Activated gamma-delta T cell treated with anti-CD3 and anti-CD28 coated beads, Interleukin-2, amount 50 U/mL, for 16 hours (primary cell): ENCODE measurements around the gene PYGO2.
A peak's percentile ranks its signal among the peaks of the same experiment; 100 is the strongest.

Experiments used
- DNase-seq: peaks from one replicate; pipeline ENCODE4 v3.0.0-alpha.2; 2020; ENCODE audit warnings: low read depth

The PYGO2 gene

GRCh38 chr1:154943649-154944400 is 17.8 kb downstream of the PYGO2 start:
- no peak for DNase-seq

DNA sequence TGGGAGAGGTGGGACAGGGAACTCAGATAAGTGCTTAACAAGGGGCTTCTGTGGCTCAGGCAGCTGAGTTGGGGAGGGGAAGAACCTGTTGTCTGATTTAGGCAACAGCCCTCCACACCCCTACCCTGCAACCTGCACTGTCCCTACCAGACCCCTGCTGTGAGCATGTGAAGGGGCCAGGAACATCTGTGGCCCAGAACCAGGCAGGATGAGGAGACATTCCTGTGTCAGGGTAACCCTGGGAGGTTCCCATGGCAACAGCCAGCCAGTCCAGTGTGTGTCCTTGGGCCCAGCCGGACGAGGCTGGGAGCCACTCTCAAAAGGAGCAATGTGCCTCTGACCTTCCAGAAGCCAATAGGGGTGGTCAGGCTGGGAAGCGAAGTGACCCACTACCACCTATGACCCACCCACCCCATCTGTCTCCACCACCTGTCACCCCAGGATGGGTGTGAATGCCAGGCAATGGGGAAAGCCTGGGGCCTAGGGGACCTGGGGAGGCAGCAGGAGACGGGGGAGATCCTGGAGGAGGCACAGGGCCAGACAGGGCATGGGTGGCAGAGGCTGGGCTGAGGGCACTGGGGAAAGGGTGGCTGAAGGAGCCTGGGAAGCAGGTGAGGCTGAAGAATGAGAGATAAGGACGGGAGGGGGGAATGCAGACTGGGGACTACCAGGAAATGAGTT is 20.1 kb downstream of the PYGO2 start:
- DNase-seq, result no peak

GRCh38 chr1:154940651-154941194 is 20.9 kb downstream of the PYGO2 start:
- DNase-seq, result no peak

- no peak for DNase-seq
Measured at GRCh38 chr1:154940213-154940560, 21.4 kb downstream of the PYGO2 start.

DNA sequence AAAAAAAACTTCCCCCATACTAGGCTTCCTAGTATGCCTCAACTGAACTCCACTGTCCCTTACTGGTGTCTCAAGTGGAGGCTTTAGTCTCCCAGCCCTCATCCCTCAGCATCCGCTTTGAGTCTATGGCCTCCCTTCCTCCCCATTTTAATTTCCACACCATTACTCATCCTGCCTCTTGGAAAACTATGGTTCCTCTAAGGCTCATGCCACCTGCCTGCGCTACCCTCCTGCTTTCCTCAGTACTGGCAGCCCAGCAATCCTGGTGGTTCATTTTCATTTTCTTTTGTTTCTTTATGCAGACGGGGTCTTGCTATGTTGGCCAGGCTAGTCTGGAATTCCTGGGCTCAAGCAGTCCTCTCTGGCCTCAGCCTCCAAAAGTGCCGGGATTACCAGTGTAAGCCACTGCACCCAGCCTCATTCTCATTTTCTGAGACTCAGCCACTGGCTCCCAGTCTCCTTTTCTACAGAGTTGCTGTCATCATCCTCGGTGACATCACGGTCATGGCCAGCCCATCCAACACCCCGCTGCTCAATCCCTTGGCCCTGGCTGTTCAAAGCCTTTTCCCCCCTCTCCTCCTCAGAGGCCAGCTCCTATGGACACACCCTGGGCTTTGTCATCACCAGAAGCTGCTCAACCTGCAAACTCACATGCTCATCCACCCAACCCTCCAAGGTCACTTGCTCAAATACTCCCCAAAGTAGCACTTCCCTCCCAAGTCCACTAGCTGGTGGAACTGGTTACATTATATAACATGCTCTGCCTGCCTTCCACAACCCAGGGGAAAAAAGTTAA is 22.8 kb downstream of the PYGO2 start:
- DNase-seq, result no peak

- no peak for DNase-seq
Measured at GRCh38 chr1:154937988-154938386, 23.6 kb downstream of the PYGO2 start.

- peak; percentile 80 for DNase-seq
Measured at GRCh38 chr1:154937085-154937987, 24.2 kb downstream of the PYGO2 start.

DNA sequence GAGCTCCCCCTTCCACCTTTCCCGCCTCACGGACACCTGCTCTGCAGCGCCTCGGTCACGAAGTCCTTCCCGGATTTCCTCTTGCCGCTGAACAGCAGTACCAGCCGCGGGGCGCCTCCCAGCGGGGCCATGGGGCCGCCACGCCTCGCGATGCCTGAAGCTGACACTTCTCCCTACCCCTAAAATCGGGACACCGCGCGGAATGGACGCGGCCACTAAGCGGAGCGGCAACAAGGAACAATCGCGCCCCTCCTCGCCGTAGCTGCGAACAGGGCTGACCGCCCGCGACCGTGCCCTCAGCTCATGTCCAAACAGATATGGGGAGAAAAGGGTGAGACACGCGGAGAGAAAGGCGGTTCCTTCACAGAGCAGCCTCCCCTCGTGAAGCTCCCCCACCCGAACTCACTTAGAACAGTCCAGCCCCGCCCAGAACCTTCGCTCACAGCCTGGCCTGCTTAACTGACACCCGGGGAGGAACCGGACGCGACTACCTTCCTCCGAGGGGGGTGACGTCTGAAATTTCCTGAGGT is 25.0 kb downstream of the PYGO2 start, which contains the start of gene PMVK:
Gene PMVK, minus strand, starts transcription at position 165 of the 530 bp plus-strand sequence. Its CDS starts 34 bp downstream, at position 131.
- peak; percentile 93 for DNase-seq

DNA sequence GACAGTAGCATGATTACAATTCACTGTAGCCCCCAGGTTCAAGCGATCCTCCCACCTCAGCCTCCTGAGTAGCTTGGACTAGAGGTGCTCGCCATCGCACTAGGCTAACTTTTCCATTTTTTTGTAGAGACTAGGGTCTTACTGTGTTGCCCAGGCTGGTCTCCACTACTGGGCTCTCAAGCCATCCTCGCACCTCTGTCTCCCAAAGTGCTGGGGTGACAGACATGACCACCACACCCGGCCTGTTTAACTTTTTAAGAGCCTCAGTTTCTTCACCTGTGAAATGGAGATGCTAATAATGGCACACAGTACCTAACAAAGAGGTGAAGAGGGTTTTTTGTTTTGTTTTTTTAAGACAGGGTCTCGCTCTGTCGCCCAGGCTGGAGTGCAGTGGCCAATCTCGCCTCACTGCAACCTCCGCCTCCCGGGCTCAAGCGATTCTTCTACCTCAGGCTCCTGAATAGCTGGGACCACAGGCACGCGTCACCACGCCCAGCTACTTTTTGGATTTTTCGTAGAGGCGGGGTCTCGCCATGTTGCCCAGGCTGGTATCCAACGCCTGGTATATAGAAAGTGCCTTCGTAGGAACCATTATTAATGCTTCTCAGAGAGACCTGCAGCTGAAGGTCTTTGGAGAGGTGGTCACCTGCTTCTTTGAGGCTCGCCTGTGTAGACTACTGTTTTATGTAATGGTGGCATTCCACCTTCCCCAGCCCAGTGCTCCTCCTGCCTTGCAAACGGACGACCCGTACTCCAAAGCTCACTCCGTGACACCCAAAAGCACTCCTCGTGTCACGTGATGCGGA is 25.6 kb downstream of the PYGO2 start:
- no peak for DNase-seq

- no peak for DNase-seq
Measured at GRCh38 chr1:154934358-154934948, 27.1 kb downstream of the PYGO2 start.

DNA sequence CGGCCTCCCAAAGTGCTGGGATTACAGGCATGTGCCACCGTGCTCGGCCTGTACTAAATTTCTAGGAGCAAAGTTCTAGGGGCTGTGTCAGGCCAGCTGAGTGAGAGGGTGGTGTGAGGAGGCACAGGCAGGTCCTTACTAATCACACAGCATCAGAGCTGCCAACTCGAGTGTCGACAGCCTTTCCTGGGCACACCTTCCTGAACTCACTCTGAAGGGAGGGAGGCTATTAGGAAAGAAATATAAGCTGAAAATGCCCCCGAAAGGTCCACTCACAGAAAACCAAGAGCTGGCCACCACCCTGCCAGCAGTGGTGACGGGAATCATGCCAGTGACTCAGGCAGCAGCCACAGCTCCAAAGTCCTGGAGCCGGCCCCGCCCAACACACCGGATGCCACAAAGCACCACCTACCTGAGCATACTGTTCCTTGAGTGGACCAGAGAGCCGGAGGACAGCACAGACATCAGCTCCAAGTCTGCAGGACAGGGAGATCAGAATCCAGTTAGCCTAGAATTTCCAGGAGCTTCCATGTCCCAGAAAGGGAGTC is 29.6 kb downstream of the PYGO2 start:
- no peak for DNase-seq

- no peak for DNase-seq
Measured at GRCh38 chr1:154926201-154926600, 35.4 kb downstream of the PYGO2 start.

DNA sequence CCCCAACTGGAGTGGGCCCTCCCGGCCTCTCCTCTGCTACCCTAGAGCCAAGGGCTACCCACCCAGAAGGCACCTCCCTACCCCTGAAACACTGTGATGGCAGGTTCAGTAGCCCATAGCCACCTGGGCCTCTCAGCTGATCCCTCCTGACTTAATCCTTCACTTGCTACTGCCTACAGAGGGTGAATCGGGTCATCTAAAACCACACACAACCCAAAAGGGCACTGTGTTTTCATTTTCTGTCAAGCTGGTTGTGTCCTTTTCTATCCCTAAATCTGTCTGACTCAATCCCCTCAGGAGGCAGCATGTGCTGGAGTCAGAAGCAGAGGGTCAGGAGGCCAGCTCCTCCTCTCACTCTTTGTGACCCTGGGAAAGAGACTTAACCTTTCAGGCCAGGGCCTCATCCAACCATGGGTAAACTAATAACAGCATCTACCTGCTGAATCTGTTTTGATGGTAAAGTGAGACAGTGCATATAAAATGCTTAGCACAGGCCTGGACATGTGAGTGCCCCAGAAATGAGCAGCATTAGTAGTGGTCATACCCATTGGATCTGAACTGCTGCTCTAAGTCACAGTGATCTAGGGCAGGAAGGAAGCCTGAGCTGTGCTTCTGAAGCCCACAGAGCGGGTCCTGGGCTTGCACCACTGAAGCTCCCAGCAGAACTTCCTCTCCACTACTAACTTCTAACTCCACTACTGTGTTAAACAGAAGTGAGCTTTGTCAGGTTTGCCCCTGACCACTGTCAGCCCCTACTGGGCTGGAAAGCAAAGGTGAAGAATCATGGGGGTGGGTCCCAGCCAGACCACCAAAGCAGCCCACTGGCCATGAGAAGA is 36.0 kb downstream of the PYGO2 start:
- DNase-seq, result no peak

DNA sequence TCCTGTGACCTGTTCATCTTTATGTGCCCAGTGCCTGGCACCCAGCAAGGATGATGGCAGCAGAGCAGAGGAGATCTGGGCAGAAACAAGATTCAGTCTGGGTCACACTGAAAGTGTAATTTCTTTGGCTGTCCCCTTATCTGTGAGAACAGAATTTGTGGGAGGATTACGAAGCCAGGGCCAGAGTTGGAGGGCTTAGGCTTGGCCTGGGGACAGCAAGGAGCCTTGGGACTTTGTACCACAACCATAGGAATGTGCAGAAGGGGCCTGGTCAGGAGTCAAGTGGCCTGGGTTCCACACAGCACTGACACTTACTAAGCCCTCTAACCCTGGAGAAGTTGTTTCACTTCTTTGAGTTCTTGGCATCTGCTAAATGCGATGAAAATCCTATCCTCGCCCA is 37.9 kb downstream of the PYGO2 start:
- no peak for DNase-seq

- no peak for DNase-seq
Measured at GRCh38 chr1:154913273-154913672, 48.3 kb downstream of the PYGO2 start.

GRCh38 chr1:154912755-154913154 is 48.8 kb downstream of the PYGO2 start:
- DNase-seq, result no peak

- DNase-seq, result no peak
Measured at GRCh38 chr1:154911691-154912550, 49.7 kb downstream of the PYGO2 start.

- no peak for DNase-seq
Measured at GRCh38 chr1:154910851-154911250, 50.7 kb downstream of the PYGO2 start.
